Stimulated activated CD8-positive, alpha-beta memory T cell treated with anti-CD3 and anti-CD28 coated beads, Interleukin-4, amount 100 ng/mL, for 4 hours (primary cell): Measurements from ENCODE around the gene KIAA0825.
"Not testable (repeated sequence)": the region's sequence is repeated elsewhere in the genome, so short reads cannot be mapped to it uniquely, and the experiment has no call there.

ENCODE experiments used
- DNase-seq, 2 donors: peaks; one replicate each; pipeline ENCODE4 v3.0.0-alpha.2; 2020; ENCODE audit warnings: low read depth in 2 of 2, low spot score in 1 of 2

Gene KIAA0825

GRCh38 chr5:94375801-94376200, 242.6 kb downstream of the KIAA0825 start:
- DNase-seq: no peak

- DNase-seq: no peak
These were observed 244.1 kb downstream of the KIAA0825 start for GRCh38 chr5:94374336-94374735.

GRCh38 chr5:94367900-94368299, 250.5 kb downstream of the KIAA0825 start:
- DNase-seq: no peak

- DNase-seq: no peak
These were observed 251.6 kb downstream of the KIAA0825 start for GRCh38 chr5:94366811-94367210.

GRCh38 chr5:94362857-94363256, 255.5 kb downstream of the KIAA0825 start:
- no peak for DNase-seq

- DNase-seq: no peak
These were observed 256.3 kb downstream of the KIAA0825 start for GRCh38 chr5:94361832-94362796.

GRCh38 chr5:94361161-94361560, 257.2 kb downstream of the KIAA0825 start:
- DNase-seq: no peak

GRCh38 chr5:94360382-94361130, 257.8 kb downstream of the KIAA0825 start:
- DNase-seq: no peak

- DNase-seq: no peak
These were observed 258.5 kb downstream of the KIAA0825 start for GRCh38 chr5:94359880-94360279.

- no peak for DNase-seq
These were observed 262.6 kb downstream of the KIAA0825 start for GRCh38 chr5:94355811-94356210.

GRCh38 chr5:94354837-94355485, 263.4 kb downstream of the KIAA0825 start:
- DNase-seq: not testable (repeated sequence)

GRCh38 chr5:94353605-94354004, 264.8 kb downstream of the KIAA0825 start:
- DNase-seq: no peak

- no peak for DNase-seq
These were observed 271.3 kb downstream of the KIAA0825 start for GRCh38 chr5:94347130-94347529.

- no peak for DNase-seq
These were observed 273.1 kb downstream of the KIAA0825 start for GRCh38 chr5:94345257-94345656.

GRCh38 chr5:94337617-94338016, 280.8 kb downstream of the KIAA0825 start:
- no peak for DNase-seq

GRCh38 chr5:94335936-94336335, 282.5 kb downstream of the KIAA0825 start:
- no peak for DNase-seq

- no peak for DNase-seq
These were observed 289.3 kb downstream of the KIAA0825 start for GRCh38 chr5:94329115-94329514.

GRCh38 chr5:94326586-94326985, 291.8 kb downstream of the KIAA0825 start:
- DNase-seq: no peak

GRCh38 chr5:94316916-94317838, 301.2 kb downstream of the KIAA0825 start:
- DNase-seq: no peak

GRCh38 chr5:94314460-94315131, 303.8 kb downstream of the KIAA0825 start:
- no peak for DNase-seq
